HT-29 (cell line): ENCODE measurements around the gene JADE3. TPM values are rescaled to one million over a fixed set of nuclear protein-coding genes. Genes with fewer than 3 reads are reported as not detected.

Experiments used
- DNase-seq: peaks from one replicate; pipeline ENCODE4 v3.0.0-alpha.2; 2015; ENCODE audit warnings: low spot score
- total RNA-seq: library from RNA; depleted of rRNA; stranded (reverse); fragments of >200 nt; shearing (Covaris generic); gene quantifications from 2 replicates; pipeline ENCODE4 v1.2.3, GENCODE V29; 2014; rRNA removed

The JADE3 gene
- total RNA-seq, result 5.0 and 5.3 TPM in 2 replicates

GRCh38 chrX:46912098-46912602 is at the start of gene JADE3:
JADE3 (plus strand) TSS chrX:46912421; CDS start chrX:46984895, 72,474 bp downstream.
- peak; percentile 78 for DNase-seq

DNA sequence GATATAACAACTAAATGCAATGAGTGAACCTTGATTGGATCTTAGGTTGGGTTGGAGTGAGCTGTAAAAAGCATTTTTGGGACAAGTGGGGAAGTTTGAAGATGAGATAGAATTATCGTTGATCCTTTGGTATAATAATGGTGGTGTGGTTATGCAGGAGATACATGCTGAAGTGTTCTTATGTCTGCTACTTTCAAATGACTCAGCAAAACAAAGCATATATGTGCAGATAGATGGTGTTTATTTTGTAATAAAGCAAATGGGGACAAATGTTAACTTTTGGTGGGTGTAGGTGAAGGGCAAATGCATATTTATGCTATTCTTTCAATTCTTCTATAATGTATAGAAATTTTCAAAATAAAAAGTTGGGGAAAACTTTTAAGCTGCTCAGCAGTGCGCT is 49.1 kb upstream of the JADE3 start:
- DNase-seq, result no peak

GRCh38 chrX:46864606-46865005 is 47.6 kb upstream of the JADE3 start:
- DNase-seq, result no peak

DNA sequence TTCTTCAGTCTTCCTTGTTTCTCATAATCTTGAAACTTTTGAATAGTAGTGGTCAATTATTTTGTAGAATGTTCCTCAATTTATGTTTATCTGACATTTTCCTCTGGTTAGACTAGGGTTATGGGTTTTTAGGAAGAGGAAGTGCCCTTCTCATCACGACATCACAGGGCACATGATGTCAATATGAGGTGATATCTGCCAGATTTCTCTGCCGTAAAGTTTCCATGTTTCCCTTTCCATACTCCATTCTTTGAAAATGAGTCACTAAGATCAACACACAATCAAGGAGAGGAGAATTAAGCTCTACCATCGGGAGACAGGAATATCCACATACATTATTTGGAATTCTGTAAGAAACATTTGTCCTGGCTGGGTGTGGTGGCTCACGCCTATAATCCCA is 46.9 kb upstream of the JADE3 start:
- DNase-seq, result peak; percentile 8

GRCh38 chrX:46866726-46867125 is 45.5 kb upstream of the JADE3 start:
- no peak for DNase-seq

GRCh38 chrX:46873746-46874145 is 38.5 kb upstream of the JADE3 start:
- no peak for DNase-seq

DNA sequence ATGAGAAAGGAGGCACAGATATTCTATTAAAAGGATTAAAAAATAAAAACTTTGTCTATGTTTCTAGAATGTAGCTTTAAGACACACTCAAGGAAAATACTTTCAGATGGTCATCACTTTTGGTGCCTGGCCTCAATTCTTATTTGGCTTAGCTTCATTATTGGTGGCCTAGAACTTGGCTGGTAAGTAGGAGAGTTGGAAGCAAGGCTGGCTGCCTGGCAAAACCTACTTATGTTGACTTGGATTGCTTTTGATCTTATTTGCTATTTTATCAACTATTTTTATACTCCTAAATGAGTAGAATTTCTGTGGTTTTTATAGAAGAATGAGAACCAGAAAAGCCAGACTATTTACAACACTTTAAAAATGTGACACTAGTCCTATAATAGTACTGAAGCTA is 35.3 kb upstream of the JADE3 start:
- no peak for DNase-seq

DNA sequence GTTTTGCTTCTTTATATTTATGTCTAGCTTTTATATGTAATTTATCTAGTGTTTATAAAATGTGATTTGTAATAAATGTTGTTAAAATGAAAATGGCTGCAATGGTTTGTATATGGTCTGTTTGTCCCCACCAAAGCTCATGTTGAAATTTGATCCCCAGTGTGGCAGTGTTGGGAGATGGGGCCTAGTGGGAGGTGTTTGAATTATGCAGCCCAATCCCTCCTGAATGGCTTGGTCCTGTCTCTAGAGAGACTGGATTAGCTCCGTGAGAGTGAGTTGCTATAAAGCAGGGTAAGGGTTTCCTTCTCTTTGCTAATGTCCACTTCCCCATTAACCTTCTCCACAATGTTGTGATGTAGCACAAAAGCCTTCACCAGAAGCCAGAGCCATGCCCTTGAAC is 30.0 kb upstream of the JADE3 start:
- DNase-seq, result no peak

DNA sequence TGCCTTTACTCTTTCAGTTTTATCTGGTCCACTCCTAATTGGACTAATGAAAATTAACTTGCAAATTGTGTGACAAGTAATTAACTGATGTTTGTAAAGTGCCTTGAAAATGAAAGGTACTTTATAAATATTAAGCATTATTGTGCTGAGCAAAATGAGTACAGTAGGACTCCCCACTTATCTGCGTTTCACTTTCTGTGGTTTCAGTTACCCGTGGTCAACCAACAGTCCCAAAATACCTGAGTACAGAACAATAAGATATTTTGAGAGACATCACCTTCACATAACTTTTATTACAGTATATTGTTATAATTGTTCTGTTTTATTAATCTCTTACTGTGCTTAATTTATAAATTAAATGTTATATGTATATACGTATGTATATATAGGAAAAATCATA is 27.4 kb upstream of the JADE3 start:
- no peak for DNase-seq

- DNase-seq, result no peak
These were observed 14.0 kb upstream of the JADE3 start for GRCh38 chrX:46898207-46898606.

DNA sequence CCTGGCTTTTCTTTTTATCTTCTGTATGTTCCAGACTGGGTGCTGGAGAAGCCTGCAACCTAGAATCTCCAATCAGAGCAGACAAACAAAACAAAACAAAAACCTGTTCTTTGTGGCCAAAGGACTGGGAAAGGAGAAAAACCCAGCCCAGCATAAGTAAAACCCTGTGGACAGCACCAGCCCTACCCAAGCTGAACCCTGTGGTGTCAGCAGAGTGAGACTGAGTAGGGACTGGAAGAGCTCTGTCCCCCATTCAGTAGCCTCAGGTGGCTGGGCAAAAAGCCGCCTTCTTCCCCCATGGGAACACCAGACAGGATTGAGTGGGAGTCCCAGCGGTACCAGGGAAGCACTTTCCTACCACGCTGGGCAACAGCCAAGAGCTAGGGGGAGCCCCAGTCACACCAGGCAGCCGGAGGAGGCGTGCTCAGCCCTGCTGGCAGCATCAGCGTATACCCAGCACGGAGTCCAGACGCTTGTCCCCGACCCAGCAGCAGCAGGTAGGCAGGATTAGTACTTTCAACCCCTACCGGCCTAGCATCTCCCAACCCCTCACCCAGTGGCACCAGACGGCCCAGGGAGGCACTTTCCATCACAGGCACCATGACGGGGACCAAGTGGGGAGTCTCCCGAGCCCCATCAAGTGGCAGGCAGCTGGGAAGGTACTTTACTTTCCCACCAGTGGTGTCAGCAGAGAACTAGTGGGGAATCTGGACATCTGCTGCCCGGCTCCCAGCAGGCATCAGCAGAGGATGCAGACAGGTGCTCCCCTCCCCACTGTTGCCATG is 8.6 kb upstream of the JADE3 start:
- DNase-seq, result peak; percentile 91

- DNase-seq, result no peak
These were observed 7.6 kb upstream of the JADE3 start for GRCh38 chrX:46904626-46905025.

GRCh38 chrX:46910415-46910814 is 1.8 kb upstream of the JADE3 start:
- DNase-seq, result no peak

DNA sequence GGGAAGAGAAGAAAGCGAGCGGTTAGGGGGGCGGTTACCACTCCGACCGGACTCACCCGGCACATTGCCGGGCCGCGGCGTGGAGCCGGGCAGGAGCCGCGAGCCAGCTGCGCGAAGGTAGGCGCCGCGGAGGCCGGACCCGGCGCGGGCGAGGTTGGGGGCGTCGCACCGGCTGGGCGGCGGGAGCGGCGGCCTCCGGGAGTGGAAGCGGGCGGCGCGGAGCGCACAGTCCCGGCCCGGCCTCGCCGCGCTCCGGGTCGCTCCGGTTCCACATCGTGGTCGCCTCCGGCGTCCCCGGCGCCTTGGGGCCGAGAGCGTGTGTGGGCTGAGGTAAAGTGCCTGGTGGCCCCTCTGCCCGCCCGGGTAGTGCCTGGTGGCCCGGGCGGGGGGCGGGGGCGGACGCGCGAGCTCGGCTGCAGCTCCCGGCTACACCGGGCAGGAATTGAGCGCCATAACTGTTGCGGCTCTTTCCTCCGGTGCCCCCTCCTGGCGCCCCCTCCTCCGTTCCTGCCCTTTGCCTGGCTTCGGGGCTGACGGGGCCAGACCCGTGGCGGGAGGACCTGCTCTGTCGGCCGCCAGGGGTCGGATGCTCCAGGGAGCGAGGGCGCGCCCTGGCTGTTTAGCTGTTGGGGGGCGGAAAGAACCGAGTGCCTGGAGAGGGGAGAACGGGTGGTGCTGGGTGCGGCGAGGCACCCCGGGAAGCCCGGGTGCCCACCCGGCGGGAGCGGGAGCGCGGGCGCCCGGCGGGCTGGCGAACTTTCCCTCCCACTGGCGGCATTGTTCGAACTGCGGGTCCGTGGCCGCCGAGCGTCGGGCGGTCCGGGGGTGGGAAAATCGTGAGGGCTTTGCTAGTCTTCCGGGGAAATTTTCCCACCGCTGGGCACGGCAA is 626 bp downstream of the JADE3 start:
- DNase-seq, result peak; percentile 57

DNA sequence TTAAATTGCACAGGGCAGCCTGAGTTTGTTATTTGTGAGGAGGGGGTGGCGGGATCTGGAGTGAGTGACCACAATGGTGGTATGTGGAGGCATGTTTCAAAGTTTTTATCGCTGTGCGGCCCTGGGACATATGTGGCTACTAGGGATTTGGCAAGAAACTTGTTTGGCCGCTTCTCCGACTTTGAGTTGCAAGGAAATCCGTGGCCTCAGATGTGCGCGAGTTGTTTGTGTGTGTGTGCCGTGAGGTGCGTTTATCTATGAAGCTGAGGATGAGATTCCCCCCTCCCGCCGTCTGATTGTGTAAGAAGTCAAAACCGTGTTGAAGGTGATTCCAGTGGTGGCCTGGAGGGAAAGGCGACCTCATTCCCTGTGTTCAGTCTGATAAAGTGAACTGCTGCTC is 1.4 kb downstream of the JADE3 start:
- DNase-seq, result peak; percentile 49

- DNase-seq, result no peak
These were observed 4.1 kb downstream of the JADE3 start for GRCh38 chrX:46916273-46916672.

DNA sequence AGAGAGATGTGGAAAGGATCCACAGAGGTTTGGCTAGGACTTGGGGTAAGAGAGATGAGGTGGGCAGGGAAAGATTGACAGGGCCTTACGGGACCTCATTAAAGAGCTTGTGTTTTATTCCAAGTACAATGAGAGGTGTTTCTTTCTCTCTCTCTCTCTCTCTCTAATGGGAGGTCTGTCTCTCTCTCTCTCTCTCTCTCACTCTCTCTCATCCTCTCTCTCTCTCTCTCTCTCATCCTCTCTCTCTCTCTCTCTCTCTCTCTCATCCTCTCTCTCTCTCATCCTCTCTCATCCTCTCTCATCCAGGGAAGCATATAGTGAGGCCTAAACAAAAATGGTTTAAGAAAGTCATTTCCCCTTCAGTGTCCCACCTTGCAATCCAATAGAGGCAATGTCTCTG is 5.4 kb downstream of the JADE3 start:
- no peak for DNase-seq

GRCh38 chrX:46918434-46918833 is 6.2 kb downstream of the JADE3 start:
- DNase-seq, result no peak

DNA sequence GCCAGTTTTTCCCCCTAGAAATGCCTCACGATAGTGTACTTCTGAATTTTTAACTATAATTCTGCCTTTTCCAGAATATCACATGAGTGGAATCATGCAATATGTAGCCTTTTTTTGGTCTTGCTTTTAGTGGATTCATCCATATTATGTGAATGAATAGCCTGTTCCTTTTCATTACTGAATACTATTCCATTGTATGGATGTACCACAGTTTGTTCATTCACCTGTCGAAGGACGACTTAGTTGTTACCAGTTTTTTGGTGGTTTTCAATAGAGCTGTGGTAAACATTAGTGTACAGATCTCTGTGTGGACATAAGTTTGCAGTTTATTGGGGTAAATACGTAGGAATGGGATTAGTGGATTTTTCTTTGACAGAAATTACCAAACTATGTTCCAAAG is 8.0 kb downstream of the JADE3 start:
- no peak for DNase-seq

GRCh38 chrX:46922611-46923010 is 10.4 kb downstream of the JADE3 start:
- DNase-seq, result no peak

- no peak for DNase-seq
These were observed 15.5 kb downstream of the JADE3 start for GRCh38 chrX:46927718-46928117.

DNA sequence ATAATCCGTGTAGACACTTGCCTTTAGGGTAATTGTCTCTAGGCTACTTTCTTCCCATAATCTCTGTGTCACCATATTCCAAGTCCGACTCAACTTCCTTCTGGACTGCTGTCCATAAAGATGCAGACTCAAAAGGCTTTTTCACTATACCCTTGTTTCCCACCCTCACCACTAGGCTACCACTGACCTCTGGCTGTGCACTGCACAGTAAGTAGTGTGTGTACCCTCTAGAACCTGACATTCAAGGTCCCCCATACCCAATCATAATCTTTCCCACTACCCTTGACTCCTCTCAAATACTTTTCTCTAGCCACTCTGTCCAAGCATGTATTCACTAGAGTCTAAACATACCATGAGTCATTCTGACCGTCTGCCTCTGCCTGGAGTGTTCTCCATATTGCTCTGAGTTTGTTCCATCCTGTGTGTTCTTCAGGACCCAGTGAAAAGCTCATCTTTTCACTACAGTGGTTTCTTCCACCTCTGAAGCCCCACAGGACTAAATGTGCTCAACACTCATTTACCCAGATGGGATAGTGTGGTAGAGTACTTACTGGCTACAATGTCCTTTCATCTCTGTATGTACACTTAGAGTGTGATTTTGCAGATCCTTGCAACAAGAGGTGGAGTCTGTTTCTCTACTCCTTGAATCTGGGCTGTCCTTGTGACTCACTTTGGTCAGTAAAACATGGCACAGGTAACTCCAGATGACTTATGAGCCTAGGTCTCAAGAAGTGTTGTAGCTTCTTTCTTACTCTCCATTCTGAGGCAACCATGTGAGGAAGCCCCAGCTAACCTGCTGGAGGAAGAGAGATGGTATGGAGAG is 17.4 kb downstream of the JADE3 start:
- no peak for DNase-seq
